SU-DHL-6 (cell line): ENCODE data around the gene NEK6.
"Not testable (repeated sequence)": the region's sequence is repeated elsewhere in the genome, so short reads cannot be mapped to it uniquely, and the experiment has no call there.

Source experiments
- H2AFZ ChIP-seq: fragments of 200-600 bp; sonication (generic); 2 replicates; pipeline ENCODE4 v1.6.1; 2014; ENCODE audit warnings: low read depth, mild to moderate bottlenecking, moderate library complexity, mixed read lengths, antibody characterized with exemption, low read length; ENCODE audit not compliant: severe bottlenecking
- H3F3A ChIP-seq: fragments of 200-600 bp; shearing (Covaris generic); 2 replicates; pipeline ENCODE4 v1.6.0; 2016; ENCODE audit warnings: antibody characterized with exemption, mild to moderate bottlenecking; ENCODE audit not compliant: insufficient read depth
- H3K27ac ChIP-seq: fragments of 200-600 bp; sonication (generic); 2 replicates; pipeline ENCODE4 v1.5.1; 2016; ENCODE audit warnings: low read depth, mild to moderate bottlenecking, low read length, moderate library complexity, mixed read lengths
- H3K27me3 ChIP-seq: fragments of 200-600 bp; sonication (generic), shearing (Covaris generic); 2 replicates; pipeline ENCODE4 v1.6.0; 2014; ENCODE audit warnings: mild to moderate bottlenecking, low read length
- H3K36me3 ChIP-seq: fragments of 200-600 bp; sonication (generic); 2 replicates; pipeline ENCODE4 v1.6.1; 2014; ENCODE audit warnings: mild to moderate bottlenecking, low read length, mixed read lengths
- H3K4me2 ChIP-seq: fragments of 300-600, 200-600 bp; shearing (Covaris generic), sonication (generic); 2 replicates; pipeline ENCODE4 v1.6.0; 2014; ENCODE audit warnings: low read length, low read depth, mild to moderate bottlenecking; ENCODE audit not compliant: poor library complexity, severe bottlenecking
- H3K4me3 ChIP-seq: fragments of 200-600 bp; sonication (generic); 2 replicates; pipeline ENCODE4 v1.5.1; 2014; ENCODE audit warnings: antibody characterized with exemption, low read length, mild to moderate bottlenecking, mixed read lengths; ENCODE audit not compliant: insufficient read depth, poor library complexity, severe bottlenecking
- H3K79me2 ChIP-seq: fragments of 200-600 bp; sonication (generic); 2 replicates; pipeline ENCODE4 v1.6.1; 2014; ENCODE audit warnings: mild to moderate bottlenecking, low read length, moderate library complexity; ENCODE audit not compliant: insufficient read depth
- H3K9ac ChIP-seq: fragments of 200-600 bp; sonication (generic); 2 replicates; pipeline ENCODE4 v1.7.0; 2014; ENCODE audit warnings: mild to moderate bottlenecking, low read length
- H3K9me2 ChIP-seq: fragments of 200-600 bp; sonication (generic); replicated peaks from 2 replicates; pipeline ENCODE4 v1.6.1; 2014; ENCODE audit warnings: low read length; ENCODE audit not compliant: insufficient read depth
- H3K9me3 ChIP-seq: fragments of 200-600 bp; sonication (generic); 2 replicates; pipeline ENCODE4 v1.6.1; 2014; ENCODE audit warnings: low read length, mixed read lengths; ENCODE audit not compliant: insufficient read depth
- H4K20me1 ChIP-seq: fragments of 200-600 bp; sonication (generic); 2 replicates; pipeline ENCODE4 v1.6.1; 2014; ENCODE audit warnings: low read depth, mild to moderate bottlenecking, antibody characterized with exemption, low read length, moderate library complexity, mixed read lengths
- CTCF ChIP-seq: fragments of 200-600 bp; sonication (generic); IDR thresholded peaks from one replicate; pipeline ENCODE4 v1.5.1; 2017; ENCODE audit warnings: antibody characterized with exemption, mild to moderate bottlenecking, low read length, moderate library complexity; ENCODE audit not compliant: insufficient read depth, poor library complexity, severe bottlenecking
- EZH2phosphoT487 ChIP-seq: fragments of 200-600 bp; sonication (generic), shearing (Covaris generic); conservative IDR thresholded peaks from 2 replicates; pipeline ENCODE4 v1.6.1; 2018; ENCODE audit warnings: mild to moderate bottlenecking, antibody characterized with exemption, low read length, moderate library complexity, mixed read lengths

The NEK6 gene

GRCh38 chr9:124251204-124251603 is 6.5 kb upstream of the NEK6 start:
- no peaks in the 10 kb centered on the region for H3K9me2 ChIP-seq
- H3K4me2 ChIP-seq: no peak overlapping the region
- H3K27me3 ChIP-seq: no peaks in the 10 kb centered on the region
- TF ChIP-seq CTCF (no peak), EZH2phosphoT487 (no peak)
- no peak overlapping the region for H3K4me3 ChIP-seq
- no peaks in the 10 kb centered on the region for H3K9me3 ChIP-seq
- H3F3A ChIP-seq: peaks cover 5% of the 10 kb centered on the region; the same call in 1 of the 2 replicates
- no peak overlapping the region for H3K27ac ChIP-seq
- H4K20me1 ChIP-seq: no peaks in the 10 kb centered on the region
- no peaks in the 10 kb centered on the region for H3K79me2 ChIP-seq
- no peaks in the 10 kb centered on the region for H3K36me3 ChIP-seq
- no peak overlapping the region for H2AFZ ChIP-seq
- H3K9ac ChIP-seq: no peak overlapping the region

- no peaks in the 10 kb centered on the region for H3K27me3 ChIP-seq
- H4K20me1 ChIP-seq: no peaks in the 10 kb centered on the region
- no peak overlapping the region for H3K27ac ChIP-seq
- no peak overlapping the region for H3K9ac ChIP-seq
- H3K4me3 ChIP-seq: no peak overlapping the region
- H3K4me2 ChIP-seq: no peak overlapping the region
- H3K79me2 ChIP-seq: no peaks in the 10 kb centered on the region
- no peaks in the 10 kb centered on the region for H3K36me3 ChIP-seq
- H3F3A ChIP-seq: peaks cover 5% of the 10 kb centered on the region; the same call in 1 of the 2 replicates
- TF ChIP-seq CTCF: no peak
- TF ChIP-seq EZH2phosphoT487: no peak
- H3K9me2 ChIP-seq: no peaks in the 10 kb centered on the region
- no peaks in the 10 kb centered on the region for H3K9me3 ChIP-seq
- H2AFZ ChIP-seq: no peak overlapping the region
Observed at GRCh38 chr9:124251605-124252378, 6.0 kb upstream of the NEK6 start.

- H3K27me3 ChIP-seq, H3K4me2 ChIP-seq, H3K9ac ChIP-seq, H3K9me2 ChIP-seq, H3K79me2 ChIP-seq, H3K36me3 ChIP-seq, H2AFZ ChIP-seq, H3K9me3 ChIP-seq, H4K20me1 ChIP-seq, H3F3A ChIP-seq, H3K4me3 ChIP-seq, H3K27ac ChIP-seq: not testable (repeated sequence)
Observed at GRCh38 chr9:124252878-124253277, 4.9 kb upstream of the NEK6 start.

- TF ChIP-seq CTCF (no peak), EZH2phosphoT487 (no peak)
- H3K9ac ChIP-seq: no peak overlapping the region
- no peaks in the 10 kb centered on the region for H3K27me3 ChIP-seq
- peaks cover 12% of the 10 kb centered on the region for H3K79me2 ChIP-seq
- H3K9me2 ChIP-seq: no peaks in the 10 kb centered on the region
- no peak overlapping the region for H2AFZ ChIP-seq
- H3F3A ChIP-seq: peaks cover 5% of the 10 kb centered on the region; the same call in 1 of the 2 replicates
- no peak overlapping the region for H3K27ac ChIP-seq
- H3K9me3 ChIP-seq: no peaks in the 10 kb centered on the region
- H3K4me3 ChIP-seq: no peak overlapping the region
- no peaks in the 10 kb centered on the region for H4K20me1 ChIP-seq
- H3K36me3 ChIP-seq: no peaks in the 10 kb centered on the region
- H3K4me2 ChIP-seq: no peak overlapping the region
Observed at GRCh38 chr9:124254261-124254682, 3.5 kb upstream of the NEK6 start.
